GM19351 (cell line): ENCODE data around the gene PRDM16.

ENCODE experiments used
- ATAC-seq: cut with Tn5 transposase; IDR thresholded peaks from one replicate; pipeline ENCODE4 v1.9.1; 2021; ENCODE audit warnings: mild to moderate bottlenecking, moderate library complexity; ENCODE audit not compliant: unreplicated experiment

Gene PRDM16

DNA sequence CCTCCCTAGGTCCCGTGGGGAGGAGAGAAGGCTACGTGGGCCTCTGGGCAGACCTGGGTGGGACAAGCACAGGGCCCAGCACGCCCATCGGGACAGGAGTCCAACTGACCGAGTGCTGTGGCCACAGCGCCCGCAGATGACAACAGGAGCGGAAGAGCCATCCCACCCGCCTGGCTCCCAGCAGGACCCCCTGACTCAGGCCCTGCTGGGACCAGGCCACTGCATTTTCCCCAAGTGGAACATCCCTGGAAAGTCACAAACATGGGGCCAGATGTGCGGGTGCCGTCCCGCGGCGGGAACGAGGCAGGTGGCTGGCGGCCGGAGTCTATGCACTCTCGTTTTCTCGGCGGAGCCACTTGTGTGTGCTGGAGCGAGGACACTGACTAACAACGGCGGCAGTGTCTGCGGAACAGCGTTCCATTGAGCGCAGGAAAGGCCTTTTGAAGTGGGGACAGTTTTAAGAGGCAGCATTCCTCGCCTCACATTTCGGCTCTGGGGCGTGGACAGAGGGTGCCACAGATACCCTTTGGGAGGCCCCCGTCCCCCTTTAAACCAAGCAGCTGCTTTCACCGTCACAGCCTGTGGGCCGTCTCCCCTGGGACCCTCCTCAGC is 291.7 kb downstream of the PRDM16 start:
- no peak for ATAC-seq

DNA sequence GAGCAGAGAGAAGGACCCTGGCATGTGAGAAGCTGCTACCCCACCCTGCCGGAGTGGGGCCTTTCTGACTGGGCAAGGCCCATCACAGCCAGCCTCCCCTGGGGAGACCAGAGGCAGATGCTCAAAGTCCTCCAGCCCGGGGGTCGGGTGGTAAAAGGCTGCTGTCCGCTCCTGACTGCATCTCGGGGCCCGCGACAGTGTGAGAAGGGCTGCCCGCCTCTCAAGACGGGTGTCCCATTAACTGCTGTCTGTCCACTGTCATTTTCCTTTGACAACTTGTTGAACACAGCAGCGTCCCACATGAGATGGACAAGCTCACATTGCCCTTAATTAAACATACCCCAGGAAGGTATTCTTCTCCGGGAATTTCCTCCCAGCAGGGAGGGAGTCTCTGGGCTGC is 294.0 kb downstream of the PRDM16 start:
- no peak for ATAC-seq

DNA sequence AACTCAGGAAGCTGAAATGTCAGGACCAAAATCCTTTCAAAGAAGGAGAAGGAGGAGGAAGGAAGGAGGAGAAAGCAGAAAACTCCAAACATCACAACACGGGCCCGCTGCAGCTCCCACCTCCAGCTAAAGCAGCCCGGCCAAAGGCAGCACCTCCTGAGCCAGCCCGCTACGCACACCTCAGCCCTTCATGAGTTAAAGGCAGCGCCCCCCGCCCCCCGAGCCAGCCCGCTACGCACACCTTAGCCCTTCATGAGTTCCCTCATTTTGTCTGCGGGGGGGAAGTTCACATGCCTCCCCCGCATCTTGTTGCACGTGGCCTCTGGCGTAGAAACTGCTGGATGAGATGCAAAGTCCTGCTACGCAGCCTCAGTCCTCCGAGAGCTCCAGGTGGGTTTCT is 294.8 kb downstream of the PRDM16 start:
- ATAC-seq = no peak

DNA sequence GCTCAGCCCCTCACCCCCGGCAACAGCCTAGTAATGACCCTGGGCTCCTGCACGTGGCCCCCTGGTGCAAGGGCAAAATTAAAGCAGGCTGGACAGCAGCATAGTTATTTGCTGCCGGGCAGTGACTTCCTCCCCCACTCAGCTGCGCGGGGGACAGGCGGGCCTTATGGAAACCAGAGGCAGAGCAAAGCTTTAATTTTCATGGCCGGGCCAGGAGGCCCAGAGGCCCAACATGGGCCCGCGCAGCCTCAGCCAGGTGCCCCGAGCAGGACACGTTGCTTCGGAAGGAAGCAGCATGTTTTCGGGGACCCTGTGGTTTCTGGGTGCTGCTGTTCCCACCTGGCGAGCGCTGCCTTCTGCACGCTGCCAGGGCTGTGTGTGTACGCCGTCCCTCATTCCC is 295.5 kb downstream of the PRDM16 start:
- ATAC-seq = no peak

DNA sequence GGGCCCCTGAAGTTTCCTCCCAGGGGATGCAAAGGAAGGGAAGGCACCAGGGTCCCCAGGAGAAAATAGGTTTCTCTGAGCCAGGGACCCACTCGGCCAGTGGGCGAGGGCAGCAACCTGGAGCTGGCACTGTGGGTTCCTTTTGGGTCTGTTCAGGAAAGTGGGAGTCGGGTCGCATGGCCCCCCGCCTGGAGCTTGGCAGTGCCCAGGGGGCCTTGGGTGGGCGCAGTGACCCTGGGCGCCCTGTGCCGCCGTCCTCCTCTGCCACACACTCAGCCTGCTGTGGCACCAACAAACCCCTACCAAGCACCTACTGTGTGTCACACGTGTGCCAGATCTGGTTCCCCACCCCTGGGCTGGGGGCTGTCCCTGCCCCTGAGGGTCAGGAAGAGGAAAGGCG is 296.0 kb downstream of the PRDM16 start:
- ATAC-seq = no peak

DNA sequence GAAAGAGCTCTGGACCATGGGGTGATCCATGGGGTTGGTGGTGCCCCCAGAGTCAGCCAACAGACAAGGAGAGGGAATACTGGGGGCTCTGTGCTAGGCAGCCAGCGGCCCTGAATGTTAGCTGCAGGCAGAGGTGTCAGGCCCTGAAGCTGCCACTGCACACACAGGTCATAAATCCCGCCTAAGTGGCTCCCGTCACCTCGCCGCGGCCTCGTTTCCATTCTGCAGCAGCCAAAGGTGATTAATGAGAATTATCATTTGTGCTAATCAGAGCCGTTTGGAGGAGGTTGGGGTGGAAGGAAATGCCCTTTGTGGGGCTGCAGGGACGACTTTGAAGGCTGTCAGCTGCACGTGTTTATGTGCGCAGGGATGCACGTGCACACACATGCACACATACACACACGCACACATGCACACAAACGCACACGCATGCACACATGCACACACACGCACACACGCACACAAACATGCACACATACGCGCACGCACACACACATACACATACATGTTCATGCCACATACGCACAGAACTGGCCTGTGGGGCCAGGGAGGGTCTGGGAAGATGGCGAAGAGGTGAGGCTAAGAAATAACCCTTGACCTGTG is 296.6 kb downstream of the PRDM16 start:
- no peak for ATAC-seq

DNA sequence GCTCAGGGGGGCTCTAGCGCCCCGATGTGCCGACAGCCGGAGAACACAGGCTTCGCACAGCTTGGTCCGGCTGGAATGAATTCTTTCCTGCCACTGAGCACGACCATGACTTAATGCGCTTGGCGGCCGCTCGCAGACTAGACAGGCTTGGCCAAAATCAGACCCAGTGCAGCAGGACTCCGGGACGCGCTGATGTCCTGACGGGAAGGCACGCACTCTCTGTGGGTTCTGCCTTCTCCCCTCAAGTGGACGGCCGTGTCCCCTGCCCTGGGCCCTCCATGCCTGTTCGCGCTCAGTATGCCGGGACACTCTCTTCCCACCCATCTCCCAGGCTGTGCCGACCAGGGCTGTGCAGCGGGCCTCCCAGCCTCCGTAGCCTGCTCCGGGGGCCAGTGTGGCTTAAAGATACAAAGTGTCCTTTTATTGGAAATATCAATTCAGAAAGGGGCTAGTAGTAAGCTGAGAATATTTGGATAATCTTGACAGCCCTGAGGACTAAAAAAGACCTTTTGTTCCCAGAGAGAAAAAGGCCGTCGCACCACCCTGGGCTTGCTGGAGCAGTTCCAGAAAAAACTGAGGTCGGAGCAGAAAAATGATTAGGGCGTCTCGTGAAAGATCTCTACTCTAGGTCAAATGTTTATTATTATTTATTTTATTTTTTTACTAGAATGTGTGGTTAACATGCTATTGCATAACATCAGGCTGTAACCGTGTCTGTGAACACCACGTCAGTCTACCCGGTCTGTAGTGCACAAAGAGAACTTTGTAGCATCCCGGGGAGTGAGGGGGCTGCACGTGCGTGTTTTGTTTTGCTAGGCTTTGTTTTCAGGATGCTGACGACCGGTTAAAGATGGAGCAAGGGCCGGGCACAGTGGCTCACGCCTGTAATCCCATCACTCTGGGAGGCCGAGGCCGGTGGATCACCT is 297.4 kb downstream of the PRDM16 start:
- ATAC-seq = no peak

DNA sequence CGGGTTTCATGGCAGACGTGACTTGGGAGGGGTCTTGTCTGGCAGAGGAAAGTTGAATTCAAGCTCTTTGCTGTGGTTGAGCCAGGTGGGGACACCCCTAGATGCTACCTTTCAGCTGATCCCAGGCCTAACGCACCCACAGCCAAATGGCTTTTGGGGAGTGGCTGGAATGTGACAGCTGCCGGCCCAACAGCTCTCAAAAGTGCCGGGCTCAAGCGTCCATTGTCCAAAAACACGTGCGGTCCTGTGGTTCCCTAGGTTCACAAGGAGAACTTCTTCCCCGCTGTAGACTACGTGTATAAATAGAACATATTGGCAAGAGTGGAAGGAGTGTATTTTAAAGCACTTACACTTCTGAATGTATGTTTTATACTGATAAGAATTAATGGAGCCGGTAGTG is 298.4 kb downstream of the PRDM16 start:
- ATAC-seq = no peak

DNA sequence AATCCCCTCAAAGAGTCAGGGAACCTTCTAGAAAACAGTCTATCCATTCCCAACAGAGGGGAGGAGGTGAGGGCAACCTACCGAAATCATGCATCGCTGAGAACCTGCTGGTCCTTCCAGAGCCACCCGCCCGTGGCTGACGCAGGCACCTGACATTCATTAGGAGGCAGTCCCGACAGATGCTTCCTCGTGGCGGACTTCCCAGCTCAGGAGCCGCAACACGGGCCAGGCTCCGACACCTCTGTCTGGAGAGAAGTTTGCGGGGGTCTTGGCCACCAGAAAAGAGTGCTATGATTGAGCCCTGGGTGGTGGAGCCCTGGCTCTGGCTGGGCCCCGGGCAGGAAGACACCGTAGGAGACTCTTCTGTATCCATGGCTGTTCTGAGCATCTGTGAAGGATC is 299.1 kb downstream of the PRDM16 start:
- no peak for ATAC-seq

DNA sequence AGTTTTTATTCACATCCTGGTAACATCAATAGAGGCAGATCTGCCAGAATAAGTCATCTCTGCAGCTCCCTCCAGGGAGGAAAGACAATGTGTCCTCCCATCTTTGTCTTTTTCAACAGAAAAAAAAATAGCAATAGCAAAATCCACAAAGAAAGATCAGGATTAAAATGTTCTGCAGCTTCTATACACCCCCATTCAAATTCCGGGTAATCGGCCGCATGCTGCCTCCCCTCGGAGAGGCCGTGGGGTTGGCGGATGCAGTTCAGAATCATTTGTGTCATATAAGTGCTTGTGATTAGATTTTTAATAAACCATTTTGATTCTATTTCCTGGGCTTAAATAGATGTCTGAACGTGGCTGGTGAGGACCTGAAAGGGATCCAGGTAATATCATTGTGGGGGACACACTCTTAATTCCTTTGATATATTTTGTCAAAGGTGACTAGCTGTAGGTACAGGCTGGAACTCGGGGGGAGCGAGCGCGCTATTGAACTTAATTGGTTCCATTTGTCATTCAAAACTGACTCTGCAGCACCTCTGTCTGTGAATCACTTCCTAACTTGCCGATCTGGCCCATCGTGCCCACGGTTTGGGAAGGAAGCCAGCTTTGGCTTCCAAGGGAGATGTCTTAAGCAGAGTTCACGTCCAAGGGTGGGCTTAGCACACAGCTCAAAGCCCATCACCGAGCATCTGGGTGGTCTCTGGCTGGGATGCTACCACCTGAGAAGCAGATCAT is 299.9 kb downstream of the PRDM16 start:
- ATAC-seq = no peak

DNA sequence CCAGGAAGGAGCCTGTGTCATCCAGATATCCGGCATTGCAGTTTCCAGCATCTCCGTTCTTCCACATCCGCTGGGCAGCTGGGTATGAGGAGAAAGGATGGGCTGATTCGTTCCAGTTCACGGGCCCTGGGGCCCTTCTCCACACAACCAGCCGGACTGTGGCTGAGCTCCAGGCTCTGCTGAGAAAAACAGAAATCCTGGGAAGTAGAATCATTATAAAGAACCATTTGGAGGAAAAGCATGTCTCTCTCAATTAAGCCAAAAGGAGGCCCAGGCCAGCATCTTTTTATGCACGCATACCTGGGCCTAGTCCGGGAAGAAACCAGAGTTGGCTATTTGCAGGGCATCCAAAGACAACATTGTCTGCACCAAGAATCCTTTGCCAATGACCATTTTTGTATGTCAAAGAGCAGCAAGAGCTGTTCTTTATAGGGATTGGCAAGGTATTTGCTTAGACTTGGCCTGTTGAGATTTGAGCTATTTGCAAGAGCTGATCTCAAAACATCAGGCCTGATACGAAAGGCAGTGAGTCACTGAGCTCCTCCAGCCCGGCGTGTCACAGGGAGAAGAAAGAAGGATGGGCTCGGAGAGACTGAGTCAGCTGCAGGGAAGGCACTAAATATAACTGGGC is 300.6 kb downstream of the PRDM16 start:
- no peak for ATAC-seq

DNA sequence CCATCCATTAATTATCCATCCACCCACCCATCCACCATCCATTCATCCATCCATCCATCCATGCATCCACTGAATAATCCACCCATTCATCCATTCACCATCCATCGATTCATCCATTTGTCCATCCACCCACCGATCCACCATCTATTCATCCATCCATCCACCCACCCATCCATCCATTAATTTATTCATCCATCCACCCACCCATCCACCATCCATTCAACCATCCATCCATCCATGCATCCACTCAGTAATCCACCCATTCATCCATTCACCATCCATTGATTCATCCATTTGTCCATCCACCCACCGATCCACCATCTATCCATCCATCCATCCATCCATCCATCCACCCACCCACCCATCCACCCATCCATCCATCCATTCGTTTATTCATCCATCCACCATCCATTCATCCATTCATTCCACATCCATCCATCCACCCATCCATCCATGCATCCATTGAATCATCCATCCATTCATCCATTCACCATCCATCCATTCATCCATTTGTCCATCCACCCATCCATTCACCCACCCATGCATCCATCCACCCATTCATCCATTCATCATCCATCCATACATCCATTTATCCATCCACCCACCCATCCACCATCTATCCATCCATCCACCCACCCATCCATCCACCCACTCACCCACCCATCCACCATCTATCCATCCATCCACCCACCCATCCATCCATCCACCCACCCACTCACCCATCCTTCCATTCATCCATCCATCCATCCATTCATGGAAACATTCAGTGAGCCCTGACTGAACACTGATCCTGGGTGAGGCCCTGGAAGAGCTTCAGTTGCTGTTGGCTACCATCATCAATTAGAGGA is 302.1 kb downstream of the PRDM16 start:
- ATAC-seq = no peak

DNA sequence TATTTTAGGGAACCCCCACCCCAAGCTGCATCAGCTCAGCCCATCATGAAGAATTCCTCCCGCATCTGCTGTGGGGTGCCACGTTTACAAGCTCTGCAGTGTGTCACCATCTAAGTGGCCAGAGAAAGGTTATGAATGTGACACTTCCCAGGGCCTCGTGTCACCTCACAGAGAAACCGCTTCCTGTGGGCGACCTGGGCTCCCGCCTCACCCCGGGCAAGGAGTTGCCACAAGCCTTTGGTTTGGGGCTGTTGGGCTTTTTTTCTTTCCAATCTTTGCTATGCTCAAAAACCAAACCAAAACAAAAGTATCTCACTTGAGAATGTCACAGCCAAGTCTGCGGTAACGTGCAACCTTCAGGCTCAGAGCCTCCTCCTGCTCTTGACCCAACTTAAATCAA is 303.3 kb downstream of the PRDM16 start:
- no peak for ATAC-seq

DNA sequence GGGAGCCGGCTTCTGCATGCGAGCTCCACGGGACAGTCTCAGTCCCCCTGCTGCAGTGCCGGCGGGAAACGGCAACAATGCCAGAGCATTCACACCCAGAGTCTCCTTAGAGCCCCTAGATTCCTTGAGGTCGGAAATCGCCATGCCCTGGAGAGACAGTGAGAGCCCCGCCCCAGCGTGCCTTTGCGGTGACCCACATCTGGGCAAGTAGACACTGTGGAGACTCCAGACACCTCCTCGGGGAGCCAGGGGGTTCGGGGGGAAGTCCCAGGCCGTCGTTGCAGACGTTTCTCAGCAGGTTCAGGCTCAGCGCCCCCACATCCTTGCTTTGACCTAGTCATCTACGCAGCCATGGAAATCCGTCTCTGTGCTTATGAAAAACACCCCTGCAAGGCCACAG is 304.2 kb downstream of the PRDM16 start:
- ATAC-seq = no peak

DNA sequence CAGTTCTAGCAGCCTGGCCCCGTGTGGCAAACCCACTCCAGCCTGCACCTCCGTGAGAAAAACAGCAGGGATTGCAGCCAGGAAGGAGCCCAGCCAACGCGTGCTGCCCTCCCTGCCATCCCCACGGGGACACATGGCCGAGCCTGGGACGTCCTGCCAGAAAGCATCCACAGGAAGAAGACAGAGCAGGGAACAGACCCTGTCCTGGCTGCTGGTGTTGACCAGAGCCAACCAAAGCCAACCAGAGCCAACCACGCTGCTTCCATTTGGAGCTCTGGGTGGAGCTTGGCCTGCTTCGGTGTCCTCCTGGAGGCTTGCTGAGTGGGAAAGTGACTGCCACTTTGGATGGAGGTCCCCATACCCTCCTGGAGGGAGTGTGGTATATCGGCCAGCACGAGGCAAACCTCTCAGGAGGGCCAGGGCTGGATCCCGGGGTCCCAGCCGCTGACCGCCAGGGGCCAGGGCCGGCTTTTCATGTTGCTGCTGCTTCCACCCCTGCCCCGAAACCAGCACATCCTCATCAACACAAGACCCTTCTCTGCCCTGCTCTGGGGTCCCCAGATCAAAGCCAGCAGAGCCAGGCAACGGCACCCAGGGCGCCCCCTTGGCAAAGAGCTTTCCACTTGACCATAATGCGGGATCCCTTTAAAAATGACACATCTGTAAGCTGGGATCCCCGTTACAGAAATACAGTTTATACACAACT is 304.9 kb downstream of the PRDM16 start:
- ATAC-seq = no peak

DNA sequence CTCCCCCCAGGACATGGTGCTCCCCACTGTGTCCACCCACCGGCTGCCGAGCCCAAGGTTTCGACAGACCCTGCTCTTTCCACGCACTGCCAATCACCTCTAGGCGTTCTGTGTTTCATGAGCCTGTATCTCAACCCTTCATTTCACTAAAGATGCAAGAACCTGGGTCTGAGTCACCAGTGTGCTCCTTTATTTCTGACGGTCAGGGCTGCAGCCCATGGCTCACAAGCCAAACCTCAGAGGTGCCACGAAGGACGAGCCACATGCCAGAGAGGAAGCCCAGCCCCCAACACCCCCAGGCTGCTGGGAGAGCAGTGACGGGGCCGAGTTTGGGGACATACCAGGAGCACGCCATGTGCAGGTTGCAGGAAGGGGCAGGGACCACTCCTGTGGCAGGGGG is 306.2 kb downstream of the PRDM16 start:
- ATAC-seq = no peak

DNA sequence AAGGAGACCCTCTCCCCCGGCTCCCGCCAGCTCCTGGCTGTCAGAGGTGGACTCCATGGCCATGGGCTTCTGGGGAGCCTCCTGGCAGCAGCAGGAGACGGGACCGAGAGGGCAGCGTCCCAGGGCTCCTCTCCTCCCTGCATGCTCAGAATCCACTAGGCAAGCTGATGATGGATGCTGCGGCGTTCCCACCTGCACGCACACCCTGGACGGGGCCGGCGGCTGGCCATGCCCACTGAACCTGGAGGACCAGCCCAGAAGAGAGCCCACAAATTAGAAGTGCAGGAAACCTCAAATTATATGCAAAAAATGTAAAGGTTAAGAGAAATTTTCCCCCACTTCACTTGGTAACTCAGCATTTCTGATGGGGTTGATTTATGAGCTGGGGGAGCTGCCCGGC is 308.2 kb downstream of the PRDM16 start:
- no peak for ATAC-seq

DNA sequence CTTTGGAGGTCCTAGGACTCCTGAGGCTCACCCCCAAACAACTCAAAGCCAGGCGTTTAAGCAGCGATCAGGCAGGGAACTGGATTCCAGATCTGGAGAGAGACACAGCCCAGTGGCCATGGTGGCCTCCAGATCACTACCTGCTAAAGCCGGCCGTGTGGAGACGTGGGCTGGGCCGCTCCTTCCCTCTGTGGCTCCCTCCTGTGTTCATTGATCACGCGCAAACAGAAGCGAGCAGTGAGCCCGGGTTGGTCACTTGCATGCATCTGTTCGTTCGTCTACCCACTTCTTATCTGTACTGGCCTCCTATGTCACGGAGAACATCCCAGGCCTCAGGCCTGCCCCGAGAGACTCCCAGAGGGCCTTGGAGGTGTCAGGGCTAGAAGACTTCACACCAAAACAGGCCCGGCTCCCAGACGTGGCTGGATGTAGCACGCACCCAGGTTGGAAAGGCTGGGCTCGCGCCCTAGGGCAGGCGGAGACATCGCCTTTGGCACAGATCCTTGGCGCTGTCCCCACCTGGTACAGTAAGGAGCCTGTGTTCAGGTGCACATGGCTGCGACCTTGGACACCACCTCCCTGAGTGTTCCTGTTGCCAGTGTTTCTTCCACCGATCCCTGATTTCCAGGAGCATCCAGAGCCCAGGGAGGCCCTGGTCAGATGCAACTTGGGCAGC is 308.7 kb downstream of the PRDM16 start:
- ATAC-seq = no peak
